ENCODE measurements around the gene DFFB.
A peak's percentile ranks its signal among the peaks of the same experiment; 100 is the strongest.

Gene DFFB

DNA sequence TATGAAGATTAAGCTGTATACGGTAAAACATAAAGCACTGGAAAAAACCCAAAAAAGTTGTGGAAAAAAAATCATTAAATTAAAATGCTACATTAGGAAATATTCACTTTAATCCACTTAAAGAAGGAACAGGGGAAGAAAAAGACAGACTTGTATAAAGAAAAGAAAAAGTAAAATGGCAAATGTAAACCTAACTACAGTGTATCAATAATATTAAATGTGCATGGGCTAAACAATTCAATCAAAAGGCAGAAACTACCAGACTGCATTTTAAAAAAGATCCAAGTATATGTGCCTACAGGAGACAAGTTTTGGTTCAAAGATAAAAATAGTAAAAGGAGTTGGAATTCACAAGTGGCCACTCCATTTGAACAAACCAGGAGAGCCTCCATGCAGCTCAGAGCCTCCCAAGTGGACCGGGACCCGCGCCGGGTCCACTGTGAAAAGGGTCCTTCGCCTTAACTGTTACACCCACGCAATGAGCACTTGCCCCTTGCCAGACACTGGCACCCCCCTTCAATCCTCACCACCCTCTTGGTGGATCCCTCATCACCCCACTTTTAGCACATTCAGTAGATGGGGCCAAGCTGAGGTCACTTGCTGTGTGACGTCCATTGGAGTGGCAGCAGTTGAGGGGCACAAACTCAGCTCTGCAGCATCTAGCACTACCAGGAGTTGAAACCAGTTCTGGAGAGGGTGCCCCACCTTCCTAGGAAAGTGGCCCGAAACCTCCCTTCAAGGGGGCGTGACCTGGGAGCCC, 41.9 kb downstream of the DFFB start:
- DNase-seq: no peak

DNA sequence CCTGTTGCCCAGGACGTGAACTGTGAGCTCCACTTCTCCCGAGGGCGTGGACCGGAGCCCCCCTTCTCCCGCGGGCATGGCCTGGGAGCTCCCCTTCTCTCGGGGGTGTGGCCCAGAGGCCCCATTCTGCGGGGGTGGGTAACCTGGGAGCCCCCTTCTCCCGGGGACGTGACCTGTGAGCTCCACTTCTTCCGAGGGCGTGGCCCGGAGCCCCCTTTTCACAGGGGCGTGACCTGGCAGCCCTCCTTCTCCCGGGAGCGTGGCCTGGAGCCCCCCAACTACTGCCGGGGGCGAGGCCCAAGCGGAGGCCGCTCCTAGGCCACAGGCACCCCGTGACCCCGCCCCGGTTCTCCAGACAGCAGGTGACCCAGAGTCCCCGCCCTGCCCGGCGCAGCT, 42.5 kb downstream of the DFFB start:
- DNase-seq: no peak

DNA sequence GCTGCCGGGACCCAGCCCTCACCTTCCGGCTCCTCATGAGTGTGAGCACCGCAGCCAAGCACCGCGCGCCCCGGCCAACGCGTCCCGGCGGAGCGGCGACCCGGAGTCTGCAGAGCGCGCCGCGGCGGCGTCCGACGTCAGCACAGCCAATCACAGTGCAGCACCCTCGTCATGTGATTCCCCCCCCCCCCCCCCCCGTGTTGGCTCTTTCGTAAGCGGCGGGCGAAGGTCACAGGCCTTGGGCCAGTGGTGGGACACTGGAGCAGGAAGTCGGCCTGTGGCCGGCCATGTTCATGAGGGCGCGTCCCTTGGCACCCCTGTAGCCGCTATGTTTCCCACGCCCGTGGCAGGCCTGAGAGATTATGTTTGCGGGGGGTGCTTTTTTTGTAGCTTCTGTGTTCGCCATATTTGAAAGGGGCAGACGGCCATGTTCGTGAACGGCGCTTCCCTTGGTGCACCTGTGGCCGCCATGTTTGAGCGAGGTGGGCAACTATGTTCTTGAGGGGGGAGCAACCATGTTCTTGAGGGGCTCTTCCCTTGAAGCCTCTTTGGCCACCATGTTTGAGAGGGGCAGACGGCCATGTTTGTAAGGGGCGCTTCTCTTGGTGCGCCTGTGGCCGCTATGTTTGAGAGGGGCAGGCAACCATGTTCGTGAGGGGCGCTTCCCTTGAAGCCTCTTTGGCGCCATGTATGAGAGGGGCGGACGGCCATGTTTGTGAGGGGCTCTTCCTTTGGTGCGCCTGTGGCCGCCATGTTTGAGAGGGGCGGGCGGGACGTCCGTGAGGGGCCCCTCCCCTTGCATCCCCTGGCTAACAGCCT, 43.1 kb downstream of the DFFB start, which contains the start of gene C1orf174:
TSS of gene C1orf174 (minus strand) at position 123 of the 819 bp plus-strand sequence. CDS start at position 37, 86 bp downstream.
- DNase-seq: peak; percentile 95 to 96

DNA sequence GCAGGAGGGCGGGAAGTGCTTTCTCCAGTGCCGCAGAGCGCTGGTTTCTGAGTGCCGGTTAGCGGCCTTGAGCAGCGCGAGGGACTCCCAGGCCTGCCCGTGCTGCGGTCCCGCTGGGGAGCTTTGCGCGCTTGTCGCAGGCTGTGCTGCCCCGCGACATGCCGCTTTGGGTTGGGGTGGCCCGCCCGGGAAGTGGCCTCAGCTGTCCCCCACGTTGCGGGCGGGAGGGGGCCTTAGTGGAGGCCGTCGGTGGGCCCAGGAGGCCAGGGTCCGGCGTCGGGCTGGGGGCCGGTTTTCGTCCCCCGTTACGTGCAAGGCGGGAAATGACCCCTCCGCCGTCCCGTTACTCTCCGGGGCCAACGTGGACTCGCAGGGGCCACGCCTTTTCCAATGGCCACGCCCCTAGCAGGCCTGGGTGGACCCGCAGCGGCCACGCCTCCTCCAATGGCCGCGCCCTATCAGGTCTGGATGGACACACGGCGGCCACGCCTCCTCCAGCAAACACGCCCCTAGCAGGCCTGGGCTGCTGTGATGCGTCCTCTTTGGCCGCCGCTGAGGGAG, 43.8 kb downstream of the DFFB start:
- peak; percentile 92 to 94 for DNase-seq

DNA sequence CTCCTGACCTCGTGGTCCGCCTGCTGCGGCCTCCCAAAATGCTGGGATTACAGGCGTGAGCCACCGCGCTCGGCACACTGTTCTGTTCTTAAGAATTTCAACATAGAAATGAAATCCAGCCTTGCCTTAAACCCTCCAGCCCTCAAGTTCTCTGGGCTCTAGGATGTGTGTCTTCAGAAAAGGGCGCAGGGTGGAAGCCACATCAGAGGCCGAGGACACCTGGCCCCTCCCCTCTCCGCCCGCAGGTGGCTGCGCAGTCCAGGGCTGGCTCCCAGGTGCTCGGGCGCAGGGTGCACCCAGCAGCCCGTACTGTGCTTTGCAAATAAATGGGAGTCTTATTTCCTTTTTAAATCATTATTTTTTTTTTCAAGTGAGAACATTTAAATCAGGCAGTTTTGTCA, 44.8 kb downstream of the DFFB start:
- no peak for DNase-seq

DNA sequence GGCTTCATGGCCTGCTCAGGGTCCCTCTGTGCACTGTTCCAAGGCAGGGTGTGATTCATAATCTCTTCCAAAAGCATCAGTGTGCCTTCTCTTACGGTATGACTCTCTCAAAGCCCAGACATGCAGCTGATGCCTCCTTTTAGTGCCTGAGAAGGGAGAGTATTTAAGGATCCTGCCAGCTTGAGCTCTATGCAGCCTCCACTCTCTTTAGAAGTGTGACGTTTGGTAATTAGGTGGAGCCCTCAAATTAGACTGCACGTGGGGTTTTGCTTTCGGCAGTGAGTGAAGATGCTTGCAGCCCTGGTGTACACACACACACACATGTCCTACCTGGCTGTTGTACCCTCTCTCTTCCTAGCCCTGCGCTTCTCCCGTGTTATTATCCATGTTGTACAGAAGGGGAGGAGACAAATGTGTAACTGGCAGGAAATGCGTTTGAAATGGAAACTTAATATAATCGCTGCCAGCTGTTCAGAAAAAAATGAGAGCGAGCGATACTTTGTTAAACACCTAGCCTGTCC, 45.4 kb downstream of the DFFB start:
- no peak for DNase-seq

DNA sequence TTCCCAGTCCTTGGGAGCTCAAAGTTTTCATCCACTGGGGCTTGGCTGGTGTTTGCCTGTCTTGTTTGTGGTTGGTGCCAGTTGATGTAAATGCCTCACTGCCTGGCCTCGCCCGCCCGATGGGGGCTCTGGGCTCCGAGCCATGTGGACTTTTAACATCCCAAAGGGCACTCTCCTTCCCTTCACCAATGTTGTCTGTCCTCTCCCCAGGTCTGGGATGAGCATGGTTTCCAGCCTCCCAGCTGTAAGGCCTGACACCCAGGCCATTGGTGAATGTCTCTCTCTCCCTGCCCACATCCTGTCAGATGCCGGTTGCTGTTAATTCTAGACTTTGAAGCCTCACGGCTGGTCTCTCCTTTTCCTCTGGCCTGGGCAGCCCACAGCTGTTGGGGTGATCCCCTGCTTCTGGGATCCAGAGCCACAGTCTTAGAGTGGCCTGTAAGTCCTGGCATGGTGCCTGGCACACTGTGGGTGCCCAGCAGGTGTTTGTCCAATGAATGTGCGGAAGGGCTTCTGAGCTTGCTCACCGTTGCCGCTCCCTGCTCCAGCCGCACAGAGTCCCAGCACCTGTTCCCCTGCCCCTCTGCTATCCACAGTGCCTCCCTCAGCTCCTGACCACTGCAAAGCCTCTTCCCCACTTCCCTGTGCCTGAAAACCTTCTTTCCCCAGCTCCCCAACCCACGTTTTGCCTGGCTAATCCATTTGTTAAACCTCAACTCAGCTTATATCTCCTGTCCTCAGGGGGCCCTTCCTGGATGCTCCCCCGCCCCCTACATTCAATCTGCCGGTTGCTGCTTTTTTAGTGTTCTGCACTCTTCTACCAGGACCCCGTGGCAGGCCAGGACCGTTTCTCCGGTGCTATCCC, 46.1 kb downstream of the DFFB start:
- peak; percentile 60 to 62 for DNase-seq

DNA sequence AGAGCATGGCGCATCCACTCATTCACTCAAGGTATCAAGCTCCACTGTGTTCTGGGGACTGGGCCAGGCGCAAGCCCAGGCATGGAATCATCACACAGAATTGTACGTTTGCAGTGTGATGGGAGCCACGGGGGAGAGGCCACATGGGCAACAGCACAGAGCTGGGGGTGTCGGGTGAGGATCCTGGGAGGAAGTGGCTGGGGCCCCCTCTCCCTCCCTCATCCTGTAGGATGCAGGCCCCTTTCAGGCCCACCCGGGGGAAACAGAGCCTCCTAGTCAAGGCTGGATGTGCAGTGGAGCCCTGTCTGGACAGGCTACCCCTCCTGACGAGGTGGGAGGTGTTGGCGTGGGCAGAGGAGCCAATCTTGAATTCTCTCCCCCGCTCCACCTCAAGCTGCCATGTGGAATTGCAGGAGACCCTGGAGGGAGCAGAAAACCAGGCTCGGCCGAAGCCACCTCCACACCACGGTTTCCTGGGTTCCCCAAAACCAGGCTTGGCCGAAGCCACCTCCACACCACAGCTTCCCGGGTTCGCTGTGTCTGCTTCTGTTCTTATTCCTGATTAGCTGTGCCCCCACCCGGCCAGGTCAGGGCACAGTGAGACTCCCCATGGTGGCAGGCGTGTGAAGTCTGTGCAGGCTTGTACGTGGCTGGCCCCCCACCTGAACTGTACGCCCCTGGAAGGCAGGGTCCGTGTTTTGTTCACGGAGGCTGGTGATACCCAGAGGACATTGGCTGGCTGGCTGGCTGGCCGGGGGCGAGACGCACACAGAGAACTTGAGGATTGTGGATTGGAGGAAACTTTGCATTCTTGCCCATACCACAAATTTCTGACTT, 46.9 kb downstream of the DFFB start:
- DNase-seq: no peak

DNA sequence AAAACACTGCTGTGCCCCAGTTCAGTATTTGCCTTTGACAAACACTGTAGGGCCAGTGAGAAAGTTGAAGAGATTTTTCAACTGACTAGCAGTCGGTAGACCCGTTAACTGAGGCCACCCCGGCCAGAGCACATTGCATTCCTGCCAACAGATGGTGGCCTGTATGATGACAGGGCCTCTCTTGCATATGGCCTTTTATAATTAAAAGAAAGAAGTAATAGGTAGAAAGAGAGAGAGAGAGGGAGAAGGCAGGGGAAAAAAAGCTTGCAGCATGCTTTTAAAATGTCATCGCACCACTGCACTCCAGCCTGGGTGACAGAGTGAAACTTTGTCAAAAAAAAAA, 47.5 kb downstream of the DFFB start:
- DNase-seq: no peak

DNA sequence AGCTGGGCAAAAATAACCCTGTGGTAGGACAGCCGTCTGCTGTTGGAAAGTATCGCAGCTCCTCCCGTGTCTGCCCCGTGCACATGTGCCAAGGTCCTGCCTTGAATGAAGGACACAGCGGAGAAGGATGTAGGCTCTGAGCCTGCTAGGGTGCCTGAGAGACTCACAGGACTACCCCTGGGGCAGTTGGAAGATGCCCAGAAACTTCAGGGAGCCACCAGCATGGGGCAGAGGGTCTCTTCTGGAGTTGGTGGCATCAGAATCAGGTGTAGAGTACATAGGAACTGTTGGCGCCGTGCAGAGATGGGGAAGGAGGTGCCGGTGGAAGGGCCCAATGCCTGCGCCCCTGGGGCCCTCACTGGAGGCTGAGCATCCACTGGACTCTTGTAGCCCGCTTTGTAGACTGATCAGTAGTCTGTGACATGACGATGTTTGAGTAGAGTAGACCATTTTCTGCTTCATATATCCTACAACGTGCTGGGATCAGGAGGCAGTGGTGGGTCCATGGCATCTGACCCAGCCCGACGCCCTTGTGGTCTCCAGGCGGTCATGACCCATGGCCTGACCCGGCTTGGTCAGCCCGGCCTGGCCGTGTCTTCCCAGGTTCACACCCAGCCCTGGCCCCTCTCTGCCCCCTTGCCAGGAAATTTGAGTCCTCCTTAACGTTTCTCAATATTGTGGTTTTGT, 48.1 kb downstream of the DFFB start:
- DNase-seq: no peak

DNA sequence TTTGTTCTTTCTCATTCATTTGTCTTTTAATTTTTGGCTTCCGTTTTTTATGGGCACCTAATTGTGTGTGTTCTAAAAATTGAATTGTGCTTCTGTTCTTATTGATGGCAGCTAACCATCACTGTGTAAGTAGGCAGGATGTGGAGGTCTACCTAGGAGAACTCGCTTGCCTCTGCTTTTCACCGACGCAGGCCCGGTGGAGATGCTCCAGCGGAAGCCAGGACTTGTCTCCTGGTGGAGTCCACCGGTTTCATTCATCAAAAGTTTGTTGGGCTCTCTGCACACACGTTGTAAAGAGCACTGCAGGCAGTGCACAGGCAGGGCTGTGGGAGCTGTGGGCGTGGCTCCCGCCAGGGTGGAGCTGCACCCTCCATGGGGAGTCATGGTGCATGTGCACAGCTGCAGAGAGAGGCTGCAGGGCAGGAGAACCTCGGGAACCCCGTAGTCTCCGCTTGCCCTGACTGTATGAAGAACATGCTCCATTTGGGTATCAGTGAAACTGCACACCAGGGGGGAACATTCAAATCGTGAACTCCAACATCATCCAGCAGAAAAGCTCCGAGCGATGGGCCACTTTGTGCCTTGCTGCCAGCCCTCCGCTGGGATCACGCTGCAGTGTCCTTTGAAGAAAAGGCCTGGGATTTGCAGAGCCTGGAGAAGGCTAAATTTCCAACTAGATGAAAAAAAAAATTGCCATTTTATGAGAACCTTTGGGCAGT, 48.8 kb downstream of the DFFB start:
- DNase-seq: no peak

DNA sequence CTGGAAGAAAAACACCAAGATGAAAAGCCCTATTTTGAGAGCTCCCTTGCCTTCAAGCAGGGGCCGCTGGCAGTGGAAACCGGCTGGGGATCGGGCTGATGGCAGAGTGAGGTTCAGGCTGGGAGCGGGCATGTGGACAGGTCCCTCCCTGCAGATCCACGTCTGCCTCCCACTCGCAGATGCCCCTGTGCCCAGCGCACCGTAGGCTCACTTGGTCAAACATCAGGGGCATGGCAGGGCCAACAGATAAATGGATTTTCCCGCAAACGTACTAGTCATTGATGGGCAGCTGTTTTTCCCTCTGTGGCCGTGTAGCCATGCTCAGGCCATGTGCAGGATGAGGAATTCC, 49.4 kb downstream of the DFFB start:
- no peak for DNase-seq

DNA sequence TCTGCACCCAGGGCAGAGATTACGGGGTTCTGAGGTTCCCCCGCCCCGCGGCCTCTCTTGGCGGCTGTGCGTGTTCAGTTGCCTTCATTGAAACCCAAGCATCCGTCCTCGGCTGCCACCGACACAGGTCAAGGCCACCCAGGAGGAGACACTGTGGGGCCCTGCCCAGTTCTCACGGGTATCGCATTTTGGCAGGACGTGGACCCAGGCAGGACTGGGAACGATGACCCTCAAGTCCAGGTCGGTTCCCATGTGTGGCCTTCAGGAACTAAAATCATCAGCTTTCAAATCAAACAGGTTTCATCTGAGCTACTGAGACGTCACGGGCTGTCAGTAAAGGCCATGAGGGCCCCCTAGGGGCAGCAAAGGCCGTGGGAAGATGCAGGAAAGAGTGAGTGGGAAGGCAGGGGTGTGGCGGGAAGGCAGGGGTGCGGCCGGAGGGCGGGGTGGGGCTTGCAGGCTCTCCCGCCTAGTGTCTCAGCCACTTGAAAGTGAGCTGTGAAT, 49.8 kb downstream of the DFFB start:
- peak in 1 of 2 experiments; percentile 13 for DNase-seq

DNA sequence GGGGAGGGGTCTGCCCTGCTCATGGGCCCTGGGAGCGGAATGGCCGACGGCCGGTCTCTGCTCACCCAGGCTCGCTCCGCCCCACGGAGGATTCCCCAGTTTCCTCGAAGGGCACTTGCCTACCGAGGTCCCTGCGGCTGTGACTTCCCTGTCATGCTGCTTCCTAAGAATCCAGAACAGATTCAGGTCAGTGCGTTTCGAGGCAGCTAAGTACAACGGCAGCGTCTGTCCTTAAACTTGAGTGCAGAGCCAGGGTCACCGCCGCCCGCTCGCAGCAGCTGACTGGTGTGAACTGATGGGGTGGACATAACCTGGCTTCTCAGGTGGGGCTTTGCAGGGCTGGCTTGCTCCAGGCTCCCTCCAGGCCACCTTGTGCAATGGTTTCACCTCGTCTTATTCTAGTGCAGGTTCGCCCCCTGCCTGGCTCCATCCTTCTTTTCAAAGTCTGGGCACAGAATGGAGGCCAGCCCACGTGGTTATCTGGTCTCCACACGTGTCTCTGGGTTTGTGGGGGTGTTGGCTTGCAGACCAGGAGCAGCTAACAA, 50.4 kb downstream of the DFFB start:
- no peak for DNase-seq

DNA sequence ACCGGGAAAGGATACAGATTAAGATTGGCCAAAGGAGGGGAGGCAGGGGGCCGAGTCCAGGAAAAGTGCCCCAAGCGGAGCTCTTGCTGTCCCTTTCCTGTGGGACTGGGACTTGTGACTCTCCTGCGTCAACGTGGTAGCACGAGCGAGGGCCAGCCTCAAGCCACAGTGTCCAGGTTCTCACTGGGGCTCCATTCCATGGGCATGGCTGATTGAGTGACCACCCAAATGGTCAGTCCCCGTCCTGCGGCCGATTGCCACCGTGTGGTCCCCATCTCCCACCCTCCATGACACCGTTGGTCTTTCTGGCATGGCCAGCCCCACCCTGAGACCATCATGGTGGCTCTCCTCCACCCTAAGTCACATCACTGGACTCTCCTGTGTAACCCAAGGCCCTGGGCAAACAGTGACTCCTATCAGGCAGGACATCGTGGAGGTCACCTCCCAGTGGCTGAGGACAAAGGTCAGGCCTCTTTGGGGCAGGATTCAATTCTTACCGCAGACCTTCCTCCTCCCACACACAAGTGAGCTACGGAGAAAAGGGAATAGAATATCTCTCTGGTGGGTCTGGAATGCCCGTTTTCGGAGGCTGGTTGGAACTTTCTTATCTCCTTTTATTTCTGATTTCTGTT, 51.7 kb downstream of the DFFB start:
- no peak for DNase-seq

DNA sequence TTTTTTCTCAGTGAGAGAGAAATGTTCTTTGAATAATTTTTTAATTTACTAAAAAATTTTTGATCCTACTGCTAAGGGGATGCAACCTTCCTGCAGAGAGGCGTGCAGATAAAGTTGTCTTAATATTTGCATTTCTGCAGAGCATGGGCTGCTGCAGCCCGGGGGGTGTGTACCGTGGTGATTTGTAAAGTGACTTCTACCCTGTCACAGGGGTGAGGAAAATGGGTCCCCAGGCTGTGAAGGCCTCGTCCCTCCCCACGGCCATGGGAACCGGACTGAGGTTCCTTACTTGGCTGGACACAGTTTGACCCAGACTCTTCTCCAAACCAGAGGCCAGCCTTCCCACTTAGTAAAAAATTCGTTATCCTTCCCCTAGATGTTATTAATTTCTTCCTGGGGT, 52.3 kb downstream of the DFFB start:
- DNase-seq: no peak

DNA sequence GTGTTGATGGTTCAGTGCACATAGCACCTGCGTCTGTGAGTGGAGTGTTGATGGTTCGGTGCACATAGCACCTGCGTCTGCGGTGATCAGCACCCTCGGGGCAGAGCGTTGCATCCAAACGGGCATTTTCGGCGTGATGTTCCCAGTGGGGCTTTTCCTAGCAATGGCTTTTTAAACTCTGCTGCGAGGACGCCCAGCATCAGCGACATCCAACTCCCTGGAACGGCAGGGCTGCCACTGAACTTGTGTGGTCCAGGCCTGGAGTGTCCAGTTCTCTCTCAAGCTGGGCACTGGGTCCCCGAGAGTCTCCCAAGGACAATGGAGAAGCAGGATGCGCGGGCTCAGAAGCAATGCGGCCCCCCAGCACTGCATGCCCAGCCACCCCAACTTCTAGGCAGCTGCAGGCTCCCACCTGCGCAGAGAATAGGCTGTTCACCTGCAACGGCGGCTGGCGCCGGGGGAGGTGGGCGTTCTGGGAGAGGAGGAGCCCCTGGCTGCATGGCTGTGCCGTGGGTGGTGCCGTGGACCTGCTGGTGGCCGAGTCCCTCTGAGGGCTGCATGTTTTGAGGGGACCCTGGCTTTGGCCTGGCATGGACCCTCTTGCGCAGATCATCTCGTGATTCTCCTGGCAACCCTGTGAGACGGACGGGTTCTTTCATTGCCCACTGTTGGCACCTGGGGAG, 52.9 kb downstream of the DFFB start:
- DNase-seq: peak in 1 of 2 experiments; percentile 28

DNA sequence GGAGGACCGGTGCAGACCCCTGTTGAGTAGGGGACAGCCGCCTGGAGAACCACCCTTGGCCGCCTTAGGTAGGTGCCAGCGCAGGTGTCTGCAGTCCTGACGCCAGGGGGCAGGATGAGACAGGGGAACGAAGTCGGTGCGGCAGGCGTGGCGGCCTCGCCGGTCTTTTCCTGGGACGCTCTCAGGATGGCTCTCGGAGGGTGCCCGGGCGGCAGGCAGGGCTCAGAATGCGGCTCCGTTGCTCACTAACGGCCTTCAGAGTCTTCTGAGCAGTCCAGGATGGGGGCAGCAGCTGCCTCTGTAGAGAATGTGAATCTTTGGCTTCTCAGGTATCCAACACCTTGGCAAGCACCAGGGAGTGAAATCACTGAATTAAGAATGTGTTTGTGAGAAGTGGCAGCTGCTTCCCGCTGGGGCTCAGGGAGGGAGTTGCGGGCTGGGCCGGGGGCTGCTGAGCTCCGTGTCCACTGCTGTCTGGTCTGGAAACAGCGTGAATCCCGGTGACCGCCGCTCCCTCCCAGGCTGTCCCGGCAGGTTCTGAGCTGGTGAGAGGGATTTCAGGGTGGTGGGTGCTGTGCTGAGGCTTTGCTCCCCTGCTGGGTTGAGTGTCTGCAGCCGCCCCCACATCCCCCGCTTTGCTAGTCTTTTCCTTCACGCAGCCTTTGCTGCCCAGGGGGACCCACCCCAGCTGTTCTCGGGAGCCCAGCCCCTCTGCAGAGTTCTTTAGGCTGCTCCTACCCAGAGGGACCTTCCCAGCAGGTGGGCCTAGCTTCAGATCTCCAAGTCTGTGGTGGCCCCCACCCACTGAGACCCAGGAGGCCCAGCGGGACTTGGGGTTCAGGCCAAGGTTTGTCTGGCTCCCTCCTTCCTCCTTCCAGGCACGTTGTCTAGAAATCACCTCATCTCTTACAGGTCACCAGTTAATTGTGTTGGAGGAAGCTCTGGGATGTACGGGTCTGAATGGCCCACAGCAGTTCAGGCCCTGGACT, 53.9 kb downstream of the DFFB start:
- peak; percentile 80 to 84 for DNase-seq
